ENCODE results near the gene PAM. TPM values are rescaled to one million over a fixed set of nuclear protein-coding genes. Genes with fewer than 3 reads are reported as not detected.

Gene PAM
- total RNA-seq, 3 donors from 2014 or later: 159 to 227 (median 193) TPM

DNA sequence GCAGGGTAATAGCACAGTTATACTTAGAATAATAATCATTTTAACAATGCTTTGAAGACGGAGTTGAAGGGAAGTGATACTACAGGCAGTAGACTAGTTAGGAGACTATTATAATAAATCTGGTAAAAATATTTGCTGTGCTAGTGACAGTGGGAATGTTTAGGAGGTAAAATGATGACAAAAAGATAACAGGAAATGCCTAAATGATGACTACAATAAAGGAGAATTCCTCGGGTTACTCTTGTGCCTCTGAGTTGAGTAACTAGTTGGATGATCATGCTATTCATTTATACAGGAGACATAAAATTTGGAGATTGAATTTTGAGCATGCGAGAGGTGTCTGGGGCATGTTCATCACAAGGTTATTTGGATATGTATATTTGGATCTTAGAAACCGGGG lies 32.2 kb upstream of the PAM start:
- no peak for DNase-seq (ENCODE audit: low spot score in 2 of 2)
- Histone ChIP-seq H3K4me1 (no peaks in the 10 kb centered on the region), H3K9me3 (peaks cover 0 to 5% of the 10 kb centered on the region in 2 donors), H3K27me3 (no peaks in the 10 kb centered on the region), H3K36me3 (no peaks in the 10 kb centered on the region), H3K27ac (no peak overlapping the region), H3K4me3 (no peak overlapping the region)
- TF ChIP-seq POLR2AphosphoS5 (IDR thresholded peaks at IDR 0.05): no peak
- no peak for TF ChIP-seq CTCF (IDR thresholded peaks at IDR 0.05)
- no peak for TF ChIP-seq POLR2A (IDR thresholded peaks at IDR 0.05)
- intact Hi-C loops (cut with DNase I; ENCODE audit: low total_unique reads): no loop called here

- no peak for DNase-seq (ENCODE audit: low spot score in 2 of 2)
- Histone ChIP-seq H3K9me3 (no peaks in the 10 kb centered on the region), H3K4me3 (no peak overlapping the region), H3K36me3 (no peaks in the 10 kb centered on the region), H3K27ac (no peak overlapping the region), H3K4me1 (no peaks in the 10 kb centered on the region), H3K27me3 (no peaks in the 10 kb centered on the region)
- intact Hi-C loops (cut with DNase I; ENCODE audit: low total_unique reads): no loop called here
- TF ChIP-seq POLR2AphosphoS5 (IDR thresholded peaks at IDR 0.05) (no peak), POLR2A (IDR thresholded peaks at IDR 0.05) (no peak), CTCF (IDR thresholded peaks at IDR 0.05) (no peak)
Observed at GRCh38 chr5:102731693-102732092, 23.4 kb upstream of the PAM start.

- intact Hi-C loops (cut with DNase I; ENCODE audit: low total_unique reads): no loop called here
- Histone ChIP-seq H3K4me3 (no peak overlapping the region), H3K27ac (no peak overlapping the region), H3K9me3 (no peaks in the 10 kb centered on the region), H3K27me3 (no peaks in the 10 kb centered on the region), H3K36me3 (no peaks in the 10 kb centered on the region), H3K4me1 (no peaks in the 10 kb centered on the region)
- no peak for DNase-seq (ENCODE audit: low spot score in 2 of 2)
- TF ChIP-seq POLR2AphosphoS5 (IDR thresholded peaks at IDR 0.05): no peak
- TF ChIP-seq CTCF (IDR thresholded peaks at IDR 0.05): no peak
- no peak for TF ChIP-seq POLR2A (IDR thresholded peaks at IDR 0.05)
Observed at GRCh38 chr5:102733534-102733933, 21.6 kb upstream of the PAM start.

GRCh38 chr5:102737161-102737560 lies 17.9 kb upstream of the PAM start:
- no peak overlapping the region for H3K4me3 ChIP-seq
- DNase-seq (ENCODE audit: low spot score in 2 of 2): no peak
- H3K27me3 ChIP-seq: no peaks in the 10 kb centered on the region
- intact Hi-C loops (cut with DNase I; ENCODE audit: low total_unique reads): no loop called here
- H3K36me3 ChIP-seq: no peaks in the 10 kb centered on the region
- no peaks in the 10 kb centered on the region for H3K9me3 ChIP-seq
- TF ChIP-seq CTCF (IDR thresholded peaks at IDR 0.05) (no peak), POLR2AphosphoS5 (IDR thresholded peaks at IDR 0.05) (no peak), POLR2A (IDR thresholded peaks at IDR 0.05) (no peak)
- no peaks in the 10 kb centered on the region for H3K4me1 ChIP-seq
- H3K27ac ChIP-seq: no peak overlapping the region

GRCh38 chr5:102737805-102738469 lies 17.2 kb upstream of the PAM start:
- DNase-seq (ENCODE audit: low spot score in 2 of 2): no peak
- Histone ChIP-seq H3K36me3 (no peaks in the 10 kb centered on the region), H3K27ac (no peak overlapping the region), H3K27me3 (no peaks in the 10 kb centered on the region), H3K4me1 (no peaks in the 10 kb centered on the region), H3K9me3 (no peaks in the 10 kb centered on the region), H3K4me3 (no peak overlapping the region)
- TF ChIP-seq POLR2AphosphoS5 (IDR thresholded peaks at IDR 0.05): no peak
- no peak for TF ChIP-seq POLR2A (IDR thresholded peaks at IDR 0.05)
- TF ChIP-seq CTCF (IDR thresholded peaks at IDR 0.05): no peak
- intact Hi-C loops (cut with DNase I; ENCODE audit: low total_unique reads): no loop called here

Data from breast epithelium (tissue), 4 donors.